HG03442 (cell line): Measurements from ENCODE around the gene SNX7.

ENCODE experiments used
- ATAC-seq: cut with Tn5 transposase; IDR thresholded peaks from one replicate; pipeline ENCODE4 v1.9.1; 2021; ENCODE audit warnings: mild to moderate bottlenecking, moderate library complexity; ENCODE audit not compliant: unreplicated experiment

The SNX7 gene

DNA sequence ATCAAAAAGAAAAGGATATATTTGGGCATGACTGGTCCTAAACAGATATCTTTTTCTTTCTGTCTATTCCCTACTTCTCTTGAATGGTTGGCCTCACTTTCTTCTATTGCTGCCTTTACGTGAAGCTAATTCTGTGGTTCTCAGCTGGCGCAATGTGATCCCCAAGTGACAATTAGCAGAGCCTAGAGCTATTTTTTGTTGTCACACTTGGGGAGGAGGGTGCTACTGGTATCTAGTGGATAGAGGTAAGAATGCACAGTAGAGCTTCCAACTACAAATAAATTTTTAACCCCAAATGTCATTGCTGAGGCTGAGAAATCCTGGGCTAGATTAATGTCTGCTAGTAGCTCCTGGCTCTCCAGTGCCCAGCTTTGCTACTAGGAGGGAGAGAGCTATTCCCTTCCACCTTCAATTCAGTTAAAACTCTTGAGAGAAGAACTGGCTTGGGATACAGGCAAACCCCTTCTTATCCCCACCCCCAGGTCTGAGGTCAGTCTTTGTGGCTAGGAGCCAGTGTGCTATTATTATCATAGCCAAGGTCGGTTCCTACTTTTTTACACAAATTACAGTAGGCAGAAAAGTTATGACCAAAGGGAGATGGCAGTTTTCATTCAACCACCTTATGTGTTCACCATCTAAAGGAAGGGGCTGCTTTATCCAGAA lies 102.1 kb downstream of the SNX7 start:
- ATAC-seq, result no peak

DNA sequence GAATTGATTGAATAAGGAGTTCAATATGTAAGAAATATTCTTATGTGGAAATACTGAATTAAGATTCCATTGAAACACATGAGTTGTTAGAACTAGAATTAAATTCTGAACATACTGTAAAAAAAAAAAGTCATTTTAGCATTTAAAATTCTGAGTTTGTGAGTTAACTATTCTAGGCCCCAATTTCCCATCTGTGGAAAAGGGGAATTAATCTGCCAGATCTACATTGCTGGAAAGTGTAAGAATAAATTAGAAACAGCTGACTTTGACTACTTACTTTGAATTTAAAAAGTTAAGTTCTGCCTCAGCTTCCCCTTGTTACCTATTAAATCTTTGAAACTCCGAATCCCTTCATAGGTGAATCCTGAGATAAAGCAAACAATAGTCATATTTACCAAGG lies 103.0 kb downstream of the SNX7 start:
- ATAC-seq, result no peak

DNA sequence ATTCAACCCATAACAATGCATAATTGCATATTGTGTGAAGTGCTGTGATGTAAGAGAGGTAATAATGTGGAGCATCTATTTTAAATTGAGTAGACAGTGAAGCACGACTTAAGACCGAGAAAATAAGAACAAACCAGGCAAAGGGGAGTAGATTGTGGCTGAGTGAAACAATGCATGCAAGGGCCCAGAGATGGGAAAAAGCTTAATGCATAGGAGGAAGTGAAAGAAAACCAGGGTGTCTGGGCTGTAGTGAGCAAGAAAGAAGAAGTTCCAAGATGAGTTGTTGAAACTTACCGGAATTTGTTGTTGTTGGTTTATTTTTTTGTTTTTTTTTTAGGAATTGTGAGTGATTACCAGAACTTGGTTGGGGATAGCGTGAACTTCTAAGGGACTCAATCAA lies 104.7 kb downstream of the SNX7 start:
- peak; percentile 88 for ATAC-seq

DNA sequence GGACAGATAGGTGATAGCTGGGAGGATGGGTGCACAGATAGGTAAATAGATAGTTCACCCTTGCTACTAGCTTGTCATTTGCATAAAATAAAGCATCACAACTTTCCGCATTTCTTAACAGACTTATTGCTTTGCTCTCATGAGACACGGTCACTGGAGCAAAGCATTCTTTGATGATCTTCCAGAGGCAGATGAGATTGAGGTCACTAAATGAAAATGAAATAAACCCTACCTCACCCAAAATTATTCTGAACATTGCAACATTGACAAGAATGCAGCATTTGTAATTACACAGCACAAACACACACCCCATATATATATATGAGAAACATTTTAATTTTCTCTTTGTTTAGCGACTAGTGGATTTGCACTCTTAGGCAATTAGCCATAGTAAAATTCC lies 107.6 kb downstream of the SNX7 start:
- ATAC-seq, result no peak

DNA sequence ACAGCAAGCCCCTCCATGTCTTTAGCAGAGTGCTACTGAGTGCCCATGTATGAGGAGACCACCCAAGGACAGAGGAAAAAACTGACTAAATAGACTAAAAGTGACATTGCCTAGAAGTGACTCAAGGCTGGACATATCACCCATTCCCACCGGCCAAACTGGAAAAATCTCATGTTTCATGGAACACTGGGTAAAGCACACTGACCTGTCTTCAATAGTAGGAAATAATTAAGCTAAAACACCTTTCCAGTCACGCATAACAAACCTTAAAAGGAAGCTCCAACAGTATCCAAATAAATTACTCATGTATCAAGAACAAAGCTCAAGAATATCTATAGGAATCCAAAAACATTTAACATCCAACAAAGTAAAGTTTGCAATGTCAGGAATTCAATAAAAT lies 120.4 kb downstream of the SNX7 start:
- no peak for ATAC-seq

DNA sequence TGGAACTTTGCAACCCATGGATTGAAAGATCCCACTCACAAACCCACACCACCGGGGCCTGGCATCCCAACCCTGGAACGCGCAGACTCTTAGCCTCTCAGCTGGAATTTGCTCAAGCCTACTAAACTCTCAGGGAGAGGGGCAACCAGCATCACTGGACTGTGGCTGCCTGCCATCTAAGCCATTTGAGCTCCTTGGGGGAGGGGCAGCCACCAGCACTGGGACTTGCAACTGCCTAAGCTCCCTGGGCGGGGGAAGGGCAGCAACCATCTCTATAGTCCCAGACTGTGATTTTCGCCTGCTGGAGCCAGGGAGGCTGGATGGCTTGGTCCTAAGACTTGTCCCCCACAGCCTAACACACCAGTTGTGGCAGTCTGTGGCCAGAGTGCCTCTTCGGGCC lies 122.3 kb downstream of the SNX7 start:
- no peak for ATAC-seq

DNA sequence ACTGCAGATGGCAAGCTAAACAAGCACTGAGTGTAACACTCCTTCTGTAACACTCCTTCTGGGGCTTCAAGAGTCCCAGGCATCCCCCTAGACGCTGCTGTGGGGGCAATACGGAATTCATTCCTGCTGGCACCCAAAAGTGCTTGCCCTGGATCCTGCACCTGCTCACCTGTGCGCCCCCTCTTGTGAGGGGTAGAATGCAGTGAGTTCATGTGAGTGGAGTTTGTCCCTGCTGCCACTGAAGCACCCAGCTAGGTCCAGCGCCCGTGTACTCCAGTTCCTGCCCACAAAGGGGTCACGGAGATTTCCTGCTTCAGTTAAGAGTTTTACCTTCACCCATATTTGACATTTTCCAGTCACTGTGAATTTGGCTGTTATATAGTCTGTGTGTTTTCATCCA lies 130.0 kb downstream of the SNX7 start:
- no peak for ATAC-seq

DNA sequence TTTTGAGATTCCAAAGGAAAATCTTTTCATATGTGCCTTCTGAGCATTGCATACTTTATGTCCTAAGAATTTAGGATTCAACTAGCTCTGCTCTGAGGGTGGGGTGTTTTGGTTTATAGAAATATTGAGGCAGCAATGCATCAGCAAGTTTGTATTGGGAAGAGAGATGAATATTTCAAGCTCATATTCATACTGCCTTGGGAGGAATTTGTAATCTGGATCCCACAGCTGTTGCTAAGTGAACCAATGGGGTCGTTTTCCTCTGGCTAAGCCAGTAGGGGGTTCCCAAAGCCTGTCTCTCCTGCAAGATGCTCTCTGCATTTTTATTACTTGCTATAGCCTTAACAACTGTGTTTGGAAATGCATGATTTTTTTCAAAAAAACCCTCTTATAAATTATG lies 130.6 kb downstream of the SNX7 start:
- ATAC-seq, result no peak

DNA sequence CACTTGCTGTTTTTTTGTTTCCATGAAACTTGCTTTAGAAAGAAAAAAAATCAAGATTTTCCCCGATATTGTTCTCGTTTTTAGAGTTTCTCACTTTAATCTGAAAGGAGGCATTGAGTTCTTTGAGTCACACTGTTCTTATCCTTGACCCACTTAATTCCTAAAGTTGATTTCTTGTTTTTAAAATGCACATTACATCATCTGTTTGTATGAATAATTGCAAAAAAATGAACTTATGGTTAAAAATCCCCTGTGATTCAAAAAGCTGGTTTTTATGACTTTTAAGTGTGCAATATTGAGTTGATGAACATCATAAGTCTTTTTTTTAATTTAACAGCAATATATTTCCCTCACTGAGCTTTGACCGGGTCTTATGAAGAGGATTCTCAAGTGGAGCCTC lies 131.6 kb downstream of the SNX7 start:
- no peak for ATAC-seq

DNA sequence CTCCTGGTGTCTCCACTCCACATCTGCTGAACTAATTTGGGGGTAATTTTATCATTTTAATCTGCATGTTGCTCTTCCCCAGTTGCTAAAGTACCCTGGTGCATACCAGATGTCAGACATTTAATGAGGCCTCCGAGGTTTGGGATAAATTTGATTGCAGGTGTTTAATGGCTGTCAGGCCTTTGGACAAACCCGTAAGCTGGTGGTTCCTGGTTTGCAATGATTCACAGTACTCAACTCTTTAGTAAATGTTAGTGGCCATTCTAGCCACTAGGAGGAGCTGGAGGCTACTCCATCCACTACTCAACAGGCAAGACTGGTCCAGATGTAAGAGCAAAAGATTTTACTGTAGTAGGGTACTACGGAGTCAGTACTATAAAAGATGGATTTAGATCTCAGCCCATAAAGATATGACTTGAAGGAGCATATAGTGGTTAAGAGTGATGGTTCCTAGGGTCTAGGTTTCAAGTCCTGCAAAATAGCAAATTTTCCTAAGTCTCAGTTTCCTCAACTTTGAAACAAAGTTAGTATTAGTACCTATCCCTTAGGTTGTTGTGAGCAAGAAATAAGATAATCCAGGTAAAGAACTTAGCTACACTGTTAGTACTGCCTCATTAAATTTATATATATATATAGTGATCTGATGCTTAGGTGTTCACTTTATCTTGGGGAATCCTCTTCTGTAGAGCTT lies 132.8 kb downstream of the SNX7 start:
- peak; percentile 99 for ATAC-seq

DNA sequence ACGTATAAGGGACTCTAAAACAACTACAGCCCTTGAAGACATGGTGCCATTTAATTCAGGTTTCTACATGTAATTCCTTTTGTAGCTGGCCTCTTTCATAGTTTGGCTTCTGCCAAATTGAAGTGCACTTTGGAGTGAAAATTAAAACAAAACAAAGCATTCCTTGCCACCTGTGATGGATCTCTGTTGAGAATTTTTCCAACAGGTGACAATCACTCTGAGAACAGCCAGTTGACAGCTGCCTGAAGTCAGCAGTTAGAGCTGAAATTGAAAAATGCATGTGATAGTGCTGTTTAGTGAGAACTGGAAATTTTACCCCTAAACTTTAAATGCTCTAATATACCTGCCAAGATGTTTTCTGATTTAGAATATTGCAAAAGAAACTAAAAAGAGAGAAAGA lies 134.5 kb downstream of the SNX7 start:
- ATAC-seq, result no peak

DNA sequence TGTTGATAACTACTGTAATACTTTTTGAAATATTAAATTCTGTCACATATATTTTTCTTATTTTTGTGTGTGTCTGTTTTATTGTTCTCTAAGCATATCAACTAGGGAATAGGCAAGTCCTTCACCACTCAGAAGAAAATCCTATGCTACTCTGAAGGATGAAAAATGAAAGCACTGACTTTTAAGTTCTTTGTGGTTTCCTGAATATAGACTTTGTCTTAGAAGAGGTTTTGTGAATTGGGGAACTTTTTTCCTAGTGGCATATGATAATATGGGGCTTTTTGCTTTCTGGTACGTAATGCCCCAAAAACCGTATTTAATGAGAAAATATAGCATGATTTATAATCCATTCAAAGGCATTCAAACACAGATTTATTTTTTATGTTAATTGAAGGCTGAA lies 136.0 kb downstream of the SNX7 start:
- no peak for ATAC-seq
